Esophagus muscularis mucosa (tissue), 3 donors: ENCODE data around the gene TOM1.

Experiments used
- CTCF ChIP-seq, 3 experiments: fragments of 200-600 bp in 2 of 3; fragments of 450-650 bp in 1 of 3; sonication (generic) in 2 of 3; IDR thresholded peaks; one replicate each; pipeline ENCODE4 v1.5.1; 2017 to 2019; ENCODE audit warnings: antibody characterized with exemption in 3 of 3, mild to moderate bottlenecking in 2 of 3, moderate library complexity in 1 of 3
- POLR2A ChIP-seq: fragments of 450-650 bp; IDR thresholded peaks from one replicate; pipeline ENCODE4 v1.6.1; 2017; ENCODE audit warnings: antibody characterized with exemption, moderate library complexity, mild to moderate bottlenecking, low read depth

GRCh38 chr22:35342390-35342789 lies 42.7 kb downstream of the TOM1 start:
- TF ChIP-seq POLR2A (no peak), CTCF (IDR thresholded peaks at IDR 0.05) (no peak)
